Measurements from ENCODE around the gene GMPPB.

- no peak for TF ChIP-seq CTCF (IDR thresholded peaks at IDR 0.05)
- no peak for TF ChIP-seq POLR2A (IDR thresholded peaks at IDR 0.05)
Measured at GRCh38 chr3:49727924-49728361, 4.2 kb upstream of the GMPPB start.
